Measurements from ENCODE around the gene NRG3. TPM values are rescaled to one million over a fixed set of nuclear protein-coding genes. Genes with fewer than 3 reads are reported as not detected.

NRG3 gene
- total RNA-seq, 2 experiments from 2014 or later, result not detected

GRCh38 chr10:81949283-81949682, 74.3 kb downstream of the NRG3 start:
- H3K9me3 Mint-ChIP-seq, result no peaks in the 10 kb centered on the region
- no peak overlapping the region for H3K4me3 Mint-ChIP-seq
- POLR2A ChIA-PET, result no interaction called here
- no peak for DNase-seq
- no peak overlapping the region for H3K27ac Mint-ChIP-seq
- H3K4me1 Mint-ChIP-seq, result no peaks in the 10 kb centered on the region
- no peaks in the 10 kb centered on the region for H3K27me3 Mint-ChIP-seq
- no peaks in the 10 kb centered on the region for H3K36me3 Mint-ChIP-seq
- no peak for ATAC-seq (ENCODE audit: low read depth)

GRCh38 chr10:81950358-81950757, 75.4 kb downstream of the NRG3 start:
- no peaks in the 10 kb centered on the region for H3K27me3 Mint-ChIP-seq
- no peaks in the 10 kb centered on the region for H3K36me3 Mint-ChIP-seq
- no peak overlapping the region for H3K27ac Mint-ChIP-seq
- H3K4me1 Mint-ChIP-seq, result no peaks in the 10 kb centered on the region
- H3K9me3 Mint-ChIP-seq, result no peaks in the 10 kb centered on the region
- H3K4me3 Mint-ChIP-seq, result no peak overlapping the region
- POLR2A ChIA-PET, result no interaction called here
- ATAC-seq (ENCODE audit: low read depth) (no peak), DNase-seq (no peak)

GRCh38 chr10:81953420-81953819, 78.4 kb downstream of the NRG3 start:
- ATAC-seq (ENCODE audit: low read depth) (no peak), DNase-seq (no peak)
- Mint-ChIP-seq H3K4me1 (no peaks in the 10 kb centered on the region), H3K4me3 (no peak overlapping the region), H3K27me3 (no peaks in the 10 kb centered on the region), H3K27ac (no peak overlapping the region), H3K36me3 (no peaks in the 10 kb centered on the region), H3K9me3 (no peaks in the 10 kb centered on the region)
- POLR2A ChIA-PET, result no interaction called here

- Mint-ChIP-seq H3K27me3 (no peaks in the 10 kb centered on the region), H3K27ac (no peak overlapping the region), H3K4me3 (no peak overlapping the region), H3K9me3 (no peaks in the 10 kb centered on the region), H3K4me1 (no peaks in the 10 kb centered on the region), H3K36me3 (no peaks in the 10 kb centered on the region)
- DNase-seq (no peak), ATAC-seq (ENCODE audit: low read depth) (no peak)
- POLR2A ChIA-PET, result no interaction called here
Measured at GRCh38 chr10:81957976-81958375, 83.0 kb downstream of the NRG3 start.

- Mint-ChIP-seq H3K4me1 (no peaks in the 10 kb centered on the region), H3K36me3 (no peaks in the 10 kb centered on the region), H3K27ac (no peak overlapping the region), H3K9me3 (no peaks in the 10 kb centered on the region), H3K27me3 (no peaks in the 10 kb centered on the region), H3K4me3 (no peak overlapping the region)
- DNase-seq (no peak), ATAC-seq (ENCODE audit: low read depth) (no peak)
- POLR2A ChIA-PET, result no interaction called here
Measured at GRCh38 chr10:81959016-81959415, 84.0 kb downstream of the NRG3 start.

GRCh38 chr10:81961451-81962184, 86.6 kb downstream of the NRG3 start:
- H3K9me3 Mint-ChIP-seq, result peaks cover 2% of the 10 kb centered on the region
- no peaks in the 10 kb centered on the region for H3K27me3 Mint-ChIP-seq
- no peaks in the 10 kb centered on the region for H3K36me3 Mint-ChIP-seq
- H3K4me3 Mint-ChIP-seq, result no peak overlapping the region
- POLR2A ChIA-PET, result no interaction called here
- DNase-seq (no peak), ATAC-seq (ENCODE audit: low read depth) (no peak)
- H3K4me1 Mint-ChIP-seq, result no peaks in the 10 kb centered on the region
- no peak overlapping the region for H3K27ac Mint-ChIP-seq

- POLR2A ChIA-PET, result no interaction called here
- Mint-ChIP-seq H3K9me3 (peaks cover 2% of the 10 kb centered on the region), H3K4me3 (no peak overlapping the region), H3K27ac (no peak overlapping the region), H3K36me3 (no peaks in the 10 kb centered on the region), H3K27me3 (no peaks in the 10 kb centered on the region), H3K4me1 (no peaks in the 10 kb centered on the region)
- no peak for DNase-seq
- ATAC-seq (ENCODE audit: low read depth), result no peak
Measured at GRCh38 chr10:81963606-81964005, 88.6 kb downstream of the NRG3 start.

- DNase-seq (no peak), ATAC-seq (ENCODE audit: low read depth) (no peak)
- Mint-ChIP-seq H3K9me3 (peaks cover 8% of the 10 kb centered on the region), H3K36me3 (no peaks in the 10 kb centered on the region), H3K27me3 (no peaks in the 10 kb centered on the region), H3K27ac (no peak overlapping the region), H3K4me1 (no peaks in the 10 kb centered on the region), H3K4me3 (no peak overlapping the region)
- POLR2A ChIA-PET, result no interaction called here
Measured at GRCh38 chr10:81967716-81968115, 92.7 kb downstream of the NRG3 start.

GRCh38 chr10:81969136-81969535, 94.1 kb downstream of the NRG3 start:
- DNase-seq, result no peak
- peaks cover 13% of the 10 kb centered on the region for H3K9me3 Mint-ChIP-seq
- no peaks in the 10 kb centered on the region for H3K27me3 Mint-ChIP-seq
- POLR2A ChIA-PET, result no interaction called here
- no peaks in the 10 kb centered on the region for H3K4me1 Mint-ChIP-seq
- H3K36me3 Mint-ChIP-seq, result no peaks in the 10 kb centered on the region
- ATAC-seq (ENCODE audit: low read depth), result no peak
- no peak overlapping the region for H3K4me3 Mint-ChIP-seq
- H3K27ac Mint-ChIP-seq, result no peak overlapping the region

GRCh38 chr10:81978238-81978637, 103.2 kb downstream of the NRG3 start:
- Mint-ChIP-seq H3K4me1 (no peaks in the 10 kb centered on the region), H3K4me3 (no peak overlapping the region), H3K27ac (no peak overlapping the region), H3K36me3 (no peaks in the 10 kb centered on the region), H3K27me3 (no peaks in the 10 kb centered on the region), H3K9me3 (peaks cover 7% of the 10 kb centered on the region)
- no peak for ATAC-seq (ENCODE audit: low read depth)
- POLR2A ChIA-PET, result no interaction called here
- no peak for DNase-seq

- no peak for DNase-seq
- Mint-ChIP-seq H3K36me3 (no peaks in the 10 kb centered on the region), H3K9me3 (peaks cover 7% of the 10 kb centered on the region), H3K27ac (no peak overlapping the region), H3K4me3 (no peak overlapping the region), H3K4me1 (no peaks in the 10 kb centered on the region), H3K27me3 (no peaks in the 10 kb centered on the region)
- ATAC-seq (ENCODE audit: low read depth), result no peak
- POLR2A ChIA-PET, result no interaction called here
Measured at GRCh38 chr10:81981724-81982123, 106.7 kb downstream of the NRG3 start.

- Mint-ChIP-seq H3K4me1 (no peaks in the 10 kb centered on the region), H3K27me3 (no peaks in the 10 kb centered on the region), H3K9me3 (peaks cover 6% of the 10 kb centered on the region), H3K27ac (no peak overlapping the region), H3K36me3 (no peaks in the 10 kb centered on the region), H3K4me3 (no peak overlapping the region)
- no peak for ATAC-seq (ENCODE audit: low read depth)
- no peak for DNase-seq
- POLR2A ChIA-PET, result no interaction called here
Measured at GRCh38 chr10:81984428-81984827, 109.4 kb downstream of the NRG3 start.

- POLR2A ChIA-PET, result no interaction called here
- DNase-seq (no peak), ATAC-seq (ENCODE audit: low read depth) (no peak)
- H3K9me3 Mint-ChIP-seq, result no peaks in the 10 kb centered on the region
- no peak overlapping the region for H3K27ac Mint-ChIP-seq
- no peaks in the 10 kb centered on the region for H3K36me3 Mint-ChIP-seq
- no peaks in the 10 kb centered on the region for H3K4me1 Mint-ChIP-seq
- H3K27me3 Mint-ChIP-seq, result no peaks in the 10 kb centered on the region
- no peak overlapping the region for H3K4me3 Mint-ChIP-seq
Measured at GRCh38 chr10:81995254-81995653, 120.3 kb downstream of the NRG3 start.

GRCh38 chr10:81996927-81997326, 121.9 kb downstream of the NRG3 start:
- POLR2A ChIA-PET, result no interaction called here
- Mint-ChIP-seq H3K36me3 (no peaks in the 10 kb centered on the region), H3K4me1 (no peaks in the 10 kb centered on the region), H3K27ac (no peak overlapping the region), H3K4me3 (no peak overlapping the region), H3K9me3 (no peaks in the 10 kb centered on the region), H3K27me3 (no peaks in the 10 kb centered on the region)
- ATAC-seq (ENCODE audit: low read depth) (no peak), DNase-seq (no peak)

- Mint-ChIP-seq H3K36me3 (no peaks in the 10 kb centered on the region), H3K9me3 (no peaks in the 10 kb centered on the region), H3K4me3 (no peak overlapping the region), H3K27ac (no peak overlapping the region), H3K27me3 (no peaks in the 10 kb centered on the region), H3K4me1 (no peaks in the 10 kb centered on the region)
- DNase-seq, result no peak
- POLR2A ChIA-PET, result no interaction called here
- no peak for ATAC-seq (ENCODE audit: low read depth)
Measured at GRCh38 chr10:82020999-82021398, 146.0 kb downstream of the NRG3 start.

Measured in activated naive CD8-positive, alpha-beta T cell treated with anti-CD3 and anti-CD28 coated beads, Interleukin-2, amount 10 ng/mL, durations not matched to agents 7 days and 5 days (primary cell).